ENCODE measurements around the gene CAPS.
"Not testable (repeated sequence)": the region's sequence is repeated elsewhere in the genome, so short reads cannot be mapped to it uniquely, and the experiment has no call there.

Gene CAPS

GRCh38 chr19:5913739-5914357 lies at the start of gene CAPS:
TSS of gene CAPS (plus strand) at chr19:5914254. CDS start at chr19:5914407, 153 bp downstream.
- no peak for DNase-seq

- no peak for DNase-seq
Observed at GRCh38 chr19:5864725-5865486, 49.1 kb upstream of the CAPS start.

DNA sequence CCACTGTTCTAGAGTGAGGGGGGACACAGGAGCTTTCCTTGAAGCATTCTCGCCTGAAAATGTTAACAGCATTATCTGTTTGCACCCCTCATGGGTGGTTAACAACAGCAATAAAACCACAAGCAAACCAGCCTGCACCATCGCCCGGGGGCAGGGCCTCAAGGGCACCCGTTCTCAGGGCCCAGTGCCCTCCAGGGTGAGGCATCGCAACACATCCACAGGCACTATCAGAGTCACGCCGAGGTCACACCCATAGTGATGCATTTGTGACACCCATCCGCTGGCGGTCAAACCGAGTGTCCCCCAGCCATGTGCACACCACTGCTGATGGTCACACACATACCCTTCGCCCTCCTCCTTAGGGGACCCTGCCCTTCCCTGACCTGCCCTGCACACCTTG lies 48.3 kb upstream of the CAPS start:
- DNase-seq: no peak

DNA sequence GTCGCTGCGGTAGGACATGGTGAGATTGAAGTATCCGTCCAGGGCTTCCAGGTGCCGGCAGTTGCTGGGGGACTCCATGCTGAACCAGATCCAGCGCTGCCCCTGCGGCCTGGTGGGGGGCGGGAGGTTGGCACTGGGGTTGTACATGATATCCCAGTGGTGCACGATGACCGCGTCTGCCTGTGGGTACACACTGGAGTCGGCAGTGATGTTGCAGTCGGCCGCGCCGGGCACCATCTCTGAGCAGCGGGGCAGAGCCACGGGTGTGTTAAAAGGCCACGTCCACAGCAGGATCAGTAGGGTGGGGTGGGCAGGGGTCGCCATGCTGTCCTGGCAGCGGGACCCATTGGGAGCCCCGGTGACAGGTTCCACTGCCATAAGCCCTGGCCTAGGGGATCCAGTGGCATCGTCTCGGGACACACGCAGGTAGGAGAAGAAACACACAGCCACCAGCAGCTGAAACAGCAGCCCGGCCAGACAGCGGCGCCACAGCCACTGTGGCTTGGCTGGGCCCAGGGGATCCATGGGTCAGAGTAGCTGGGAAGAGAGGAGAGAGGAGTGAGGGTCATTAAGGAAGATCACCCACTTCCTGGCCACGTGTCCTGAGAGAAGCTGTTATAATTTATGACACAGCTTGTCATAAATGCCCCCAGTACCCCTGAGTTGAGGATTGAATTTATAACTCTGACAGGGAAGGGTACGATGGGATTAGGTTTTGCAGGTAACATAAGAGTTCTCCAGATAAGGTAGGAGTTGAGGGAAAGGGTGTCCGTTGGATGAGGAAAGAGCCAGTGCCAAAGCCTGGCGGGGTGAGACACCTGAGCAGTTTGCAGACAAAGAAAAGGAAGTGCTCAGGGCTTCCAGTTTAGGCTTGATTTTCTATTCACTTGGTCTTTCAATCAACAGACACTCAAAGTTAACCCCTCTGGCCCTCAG lies 46.6 kb upstream of the CAPS start:
- DNase-seq: no peak

- DNase-seq: no peak
Observed at GRCh38 chr19:5870986-5871394, 43.1 kb upstream of the CAPS start.

DNA sequence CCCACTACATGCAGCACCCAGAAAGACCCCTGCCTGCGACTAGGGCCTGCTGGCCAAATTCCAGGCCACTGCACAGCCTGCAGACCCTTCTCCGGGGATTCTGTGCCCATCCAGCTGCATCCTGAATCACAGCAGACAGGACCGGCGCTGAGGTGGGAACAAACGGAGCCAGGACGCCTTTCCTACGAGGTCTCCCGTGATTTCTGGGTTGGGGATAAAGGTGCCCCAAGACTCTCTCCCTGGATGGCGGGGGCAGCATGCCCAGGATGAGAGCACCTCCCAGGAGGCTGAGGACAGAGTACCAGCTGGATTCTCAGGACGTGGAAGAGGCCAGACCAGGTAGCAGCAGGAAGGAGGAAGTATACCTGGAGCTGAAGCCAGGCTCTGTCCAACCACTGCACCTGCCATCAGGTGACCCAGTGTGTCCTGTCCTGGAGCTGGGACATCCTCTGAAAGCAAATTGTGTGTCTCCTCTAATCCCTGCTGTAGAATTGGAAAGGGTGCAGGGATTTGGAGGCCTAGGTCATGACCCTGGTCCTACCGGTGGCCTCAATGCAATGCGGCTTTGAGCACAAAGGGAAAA lies 40.3 kb upstream of the CAPS start:
- DNase-seq: no peak

DNA sequence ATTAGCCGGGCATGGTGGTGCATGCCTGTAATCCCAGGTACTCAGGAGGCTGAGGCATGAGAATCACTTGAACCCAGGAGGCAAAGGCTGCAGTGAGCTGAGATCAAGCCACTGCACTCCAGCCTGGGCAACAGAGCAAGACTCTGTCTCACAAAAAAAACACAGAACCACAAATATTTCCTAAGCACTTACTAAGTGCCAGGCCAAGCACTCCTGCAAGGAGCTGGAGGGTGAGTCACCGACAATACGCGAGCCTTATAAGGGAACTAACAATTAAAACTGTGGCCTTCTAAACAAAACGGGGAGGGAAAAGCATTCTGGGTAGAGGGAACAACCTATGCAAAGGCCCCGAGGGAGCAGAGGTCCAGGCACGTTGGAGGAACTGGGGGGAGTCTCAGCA lies 39.6 kb upstream of the CAPS start:
- not testable (repeated sequence) for DNase-seq

DNA sequence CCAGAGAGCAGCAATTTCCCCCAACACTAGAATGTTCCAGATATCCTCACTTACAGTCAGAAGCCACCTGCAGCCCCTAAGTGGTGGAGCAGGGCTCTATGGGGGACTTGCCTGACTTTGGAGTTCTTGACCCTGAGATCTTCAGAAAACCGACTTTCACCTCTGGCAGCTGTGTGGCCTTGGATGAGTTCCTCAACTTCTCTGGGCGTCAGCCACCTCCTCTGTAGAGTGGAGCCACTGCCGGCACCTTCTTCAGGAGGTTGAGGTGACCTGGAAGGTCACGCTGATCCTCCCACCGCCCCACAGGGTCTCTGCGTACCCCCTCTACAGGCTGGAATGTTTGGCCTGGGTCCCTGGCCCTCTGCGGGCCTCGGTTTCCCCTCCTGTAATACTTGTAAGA lies 36.6 kb upstream of the CAPS start:
- DNase-seq: no peak

- DNase-seq: no peak
Observed at GRCh38 chr19:5877882-5878281, 36.2 kb upstream of the CAPS start.

- DNase-seq: no peak
Observed at GRCh38 chr19:5880196-5880595, 33.9 kb upstream of the CAPS start.

DNA sequence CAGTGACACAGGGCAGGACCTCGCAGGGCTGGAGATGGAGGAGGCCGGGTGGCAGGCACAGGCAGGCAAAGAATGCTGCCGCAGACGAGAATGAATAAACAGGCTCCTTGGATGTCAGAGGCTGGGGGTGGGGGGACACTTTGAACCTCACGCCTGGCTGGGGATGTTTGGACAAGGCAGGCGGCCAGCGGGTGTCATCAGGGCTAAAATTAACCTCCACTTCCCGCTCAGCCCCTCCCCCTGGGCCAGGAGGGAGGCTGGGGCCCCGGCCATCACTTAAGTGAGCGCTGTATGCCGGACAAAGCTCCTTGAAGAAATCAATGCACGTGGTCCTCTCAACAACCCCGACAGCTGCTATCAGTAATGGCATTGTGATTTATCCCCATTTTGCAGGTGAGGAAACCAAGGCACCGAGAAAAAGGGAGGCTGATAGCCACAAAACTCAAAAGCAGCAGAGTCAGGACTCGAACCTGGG lies 33.4 kb upstream of the CAPS start:
- peak; percentile 13 for DNase-seq

DNA sequence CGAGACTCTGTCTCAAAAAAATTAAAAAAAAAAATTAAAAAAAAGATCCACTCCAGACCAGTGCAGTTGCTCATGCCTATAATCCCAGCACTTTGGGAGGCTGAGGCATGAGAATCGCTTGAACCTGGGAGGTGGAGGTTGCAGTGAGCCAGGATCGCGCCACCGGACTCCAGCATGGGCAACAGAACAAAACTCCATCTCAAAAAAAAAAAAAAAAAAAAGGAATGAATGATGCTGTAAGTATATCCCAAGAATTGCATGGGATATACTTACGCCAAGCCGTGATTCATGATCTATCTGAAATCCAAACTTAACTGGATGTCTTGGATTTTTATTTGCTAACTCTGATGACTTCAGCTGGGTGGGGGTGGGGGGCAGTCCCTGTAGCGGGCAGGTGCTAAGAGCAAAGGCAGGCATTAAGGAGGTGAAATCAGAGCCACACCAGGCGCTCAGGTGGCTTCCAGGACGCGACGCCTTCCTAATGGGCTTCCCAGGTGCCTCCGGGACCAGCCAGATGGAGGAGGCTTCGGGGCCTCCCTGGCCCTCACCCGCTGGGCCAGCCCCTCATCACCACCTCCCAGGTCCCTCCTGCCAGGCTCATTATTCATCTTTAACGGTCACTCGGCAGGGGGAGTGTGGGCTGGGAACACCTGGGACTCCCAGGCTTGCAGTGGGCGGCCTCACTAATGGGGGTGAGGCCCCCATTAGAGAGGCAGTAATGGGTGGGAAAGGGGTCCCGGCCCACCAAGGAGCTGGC lies 32.3 kb upstream of the CAPS start:
- no peak for DNase-seq

- DNase-seq: no peak
Observed at GRCh38 chr19:5882421-5882968, 31.6 kb upstream of the CAPS start.

DNA sequence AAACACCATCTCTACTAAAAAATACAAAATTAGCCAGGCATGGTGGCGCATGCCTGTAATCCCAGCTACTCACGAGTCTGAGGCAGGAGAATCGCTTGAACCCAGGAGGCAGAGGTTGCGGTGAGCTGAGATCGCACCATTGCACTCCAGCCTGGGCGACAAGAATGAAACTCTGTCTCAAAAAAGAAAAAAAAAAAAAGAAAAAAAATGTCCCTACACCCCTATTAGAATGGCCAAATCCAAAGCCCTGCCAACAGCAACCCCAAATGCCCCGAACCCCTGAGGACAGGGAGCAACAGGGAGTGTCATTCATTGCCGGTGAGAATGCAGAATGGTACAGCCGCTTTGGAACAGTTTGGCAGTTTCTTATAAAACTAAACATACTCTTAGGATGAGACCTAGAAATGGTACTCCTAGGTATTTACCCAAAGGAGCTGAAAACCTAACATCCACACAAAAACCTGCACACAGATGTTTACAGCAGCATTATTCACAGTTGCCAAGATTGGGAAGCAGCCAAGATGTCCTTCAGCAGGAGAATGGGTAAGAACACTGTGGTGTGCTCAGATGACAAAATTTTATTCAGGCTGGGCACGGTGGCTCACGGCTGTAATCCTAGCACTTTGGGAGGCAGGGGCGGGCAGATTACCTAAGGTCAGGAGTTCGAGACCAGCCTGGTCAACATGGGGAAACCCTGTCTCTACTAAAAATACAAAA lies 30.7 kb upstream of the CAPS start:
- not testable (repeated sequence) for DNase-seq

GRCh38 chr19:5884065-5884811 lies 29.8 kb upstream of the CAPS start:
- not testable (repeated sequence) for DNase-seq

- DNase-seq: no peak
Observed at GRCh38 chr19:5889288-5889971, 24.6 kb upstream of the CAPS start.

- DNase-seq: no peak
Observed at GRCh38 chr19:5890099-5890498, 24.0 kb upstream of the CAPS start.

GRCh38 chr19:5891572-5891937 lies 22.5 kb upstream of the CAPS start:
- no peak for DNase-seq

GRCh38 chr19:5891938-5892771 lies 21.9 kb upstream of the CAPS start:
- DNase-seq: no peak

All from NCI-H2227 treated with DMSO at 0.1 percent for 48 hours (cell line).